K562 (cell line): ENCODE measurements around the gene SRCIN1. TPM values are rescaled to one million over a fixed set of nuclear protein-coding genes. Genes with fewer than 3 reads are reported as not detected.

Experiments
- CAMTA2 ChIP-seq: fragments of 250-450 bp; sonication (Bioruptor Pico); conservative IDR thresholded peaks from 2 replicates; pipeline ENCODE4 v1.5.1; 2022
- CBX8 ChIP-seq: fragments of 200-600 bp; sonication (generic); IDR thresholded peaks from 2 replicates; pipeline ENCODE4 v1.6.1; 2012; ENCODE audit warnings: borderline replicate concordance, mixed run types, low read depth, mild to moderate bottlenecking, moderate library complexity, mixed read lengths, low read length, control low read depth, inconsistent platforms; ENCODE audit not compliant: poor library complexity, severe bottlenecking; ENCODE audit errors: extremely low read depth
- CREB3L1 ChIP-seq: fragments of 450-650 bp; IDR thresholded peaks from 2 replicates; pipeline ENCODE4 v1.6.1; 2014; ENCODE audit warnings: low read depth, mild to moderate bottlenecking, moderate library complexity, borderline replicate concordance
- FOXJ2 ChIP-seq: fragments of 200-800 bp; sonication (Bioruptor generic); IDR thresholded peaks from 2 replicates; pipeline ENCODE4 v1.6.1; 2016; ENCODE audit warnings: missing genetic modification characterization, missing compliant biosample characterization
- MNT ChIP-seq, 2 experiments: fragments of 450-650 bp; conservative IDR thresholded peaks; 2 replicates each; pipeline ENCODE4 v1.6.1; 2017; ENCODE audit warnings: mild to moderate bottlenecking in 2 of 2, moderate library complexity in 2 of 2
- NCOA1 ChIP-seq: fragments of 450-650 bp; IDR thresholded peaks from 2 replicates; pipeline ENCODE4 v1.6.1; 2016; ENCODE audit warnings: low read depth
- NCOR1 ChIP-seq: fragments of 450-650 bp; IDR thresholded peaks from 2 replicates; pipeline ENCODE4 v1.6.1; 2016; ENCODE audit warnings: mild to moderate bottlenecking, moderate library complexity
- NR0B1 ChIP-seq: fragments of 450-650 bp; IDR thresholded peaks from one replicate; pipeline ENCODE4 v1.6.1; 2018; ENCODE audit warnings: mild to moderate bottlenecking, moderate library complexity; ENCODE audit not compliant: partially characterized antibody
- NR2C1 ChIP-seq, 2 experiments: fragments of 450-650 bp; IDR thresholded peaks; 2 replicates each; pipeline ENCODE4 v1.6.1; 2017; ENCODE audit warnings: mild to moderate bottlenecking in 2 of 2, antibody characterized with exemption in 1 of 2, inconsistent platforms in 1 of 2, missing compliant biosample characterization in 1 of 2, missing genetic modification characterization in 1 of 2
- NUFIP1 ChIP-seq: fragments of 450-650 bp; IDR thresholded peaks from 2 replicates; pipeline ENCODE4 v1.6.1; 2018; ENCODE audit not compliant: partially characterized antibody
- PBX2 ChIP-seq, 2 experiments: IDR thresholded peaks in 1 of 2; conservative IDR thresholded peaks in 1 of 2; 2 replicates each; pipeline ENCODE4 v1.6.1; 2016; ENCODE audit warnings: low read depth in 2 of 2, mild to moderate bottlenecking in 1 of 2, missing compliant biosample characterization in 1 of 2, missing genetic modification characterization in 1 of 2, moderate library complexity in 1 of 2
- PKNOX1 ChIP-seq: fragments of 450-650 bp; IDR thresholded peaks from 2 replicates; pipeline ENCODE4 v1.6.1; 2016
- RNF2 ChIP-seq: sonication (generic); IDR thresholded peaks from 2 replicates; pipeline ENCODE4 v1.6.1; 2016
- TCF3 ChIP-seq: sonication (generic); formaldehyde crosslinking; IDR thresholded peaks from 2 replicates; pipeline ENCODE4 v1.4.0; 2020; ENCODE audit warnings: mild to moderate bottlenecking, missing genetic modification reagents
- TFAP4 ChIP-seq: sonication (generic); formaldehyde crosslinking; IDR thresholded peaks from 2 replicates; pipeline ENCODE4 v1.8.0; 2022; ENCODE audit warnings: missing genetic modification reagents, mild to moderate bottlenecking, moderate library complexity, borderline replicate concordance
- THRAP3 ChIP-seq: fragments of 450-650 bp; IDR thresholded peaks from 2 replicates; pipeline ENCODE4 v1.6.1; 2016; ENCODE audit warnings: mild to moderate bottlenecking, inconsistent platforms, borderline replicate concordance
- ZFPM2 ChIP-seq: fragments of 250-450 bp; sonication (Bioruptor Pico); IDR thresholded peaks from 2 replicates; pipeline ENCODE4 v1.5.1; 2022; ENCODE audit warnings: mild to moderate bottlenecking
- polyA plus RNA-seq, 8 experiments: library from polyadenylated mRNA; depleted of rRNA in 4 of 8; stranded (reverse) in 5 of 8; unstranded in 3 of 8; fragments of >200 nt; fragmentation: Nextera tagmentation in 2 of 8; fragmentation: Illumina TruSeq in 1 of 8; extraction: Ambion mirVana in 2 of 8; extraction: Trizol in 1 of 8; gene quantifications; 2 replicates each; pipeline versions ENCODE4 v1.2.1 to v1.2.3, GENCODE V29; 2011 to 2014; ENCODE audit warnings: inconsistent platforms in 1 of 8, missing spikeins in 1 of 8
- total RNA-seq, 7 experiments: library from RNA; depleted of rRNA in 6 of 7; stranded (reverse); fragments of >200 nt in 6 of 7; fragmentation: Illumina TruSeq in 2 of 7; extraction: Trizol in 2 of 7; gene quantifications; 2 replicates each; pipeline versions ENCODE4 v1.2.1 to v1.2.3, GENCODE V29; 2011 to 2021; ENCODE audit warnings: low replicate concordance in 1 of 7

The SRCIN1 gene
- total and polyA plus RNA-seq, 9 of the 15 experiments (the other 6 are each of a cell fraction or from before 2014, with no cell fraction given), result 0.09 to 0.33 (median 0.13) TPM; not detected in 6

GRCh38 chr17:38598536-38598935, 7.2 kb downstream of the SRCIN1 start (continued):
- peak; percentile 51; the same call in 1 of the 2 replicates for TF ChIP-seq NR2C1 (IDR thresholded peaks at IDR 0.05)
- TF ChIP-seq NR2C1 (tag; IDR thresholded peaks at IDR 0.05), result no peak
- no peak for TF ChIP-seq NCOR1
- peak; percentile 74 for TF ChIP-seq PKNOX1
- TF ChIP-seq CBX8, result no peak
- no peak for TF ChIP-seq RNF2
- TF ChIP-seq TFAP4 (CRISPR knock-in tag), result peak; percentile 78; the same call in 1 of the 2 replicates
- TF ChIP-seq CREB3L1, result no peak
- no peak for TF ChIP-seq FOXJ2
- TF ChIP-seq NR0B1, result no peak
- no peak for TF ChIP-seq NCOA1
- no peak for TF ChIP-seq THRAP3
- TF ChIP-seq MNT (conservative IDR thresholded peaks at IDR 0.05), result no peak; a peak in 1 of 4 replicates
- no peak for TF ChIP-seq PBX2 (CRISPR knock-in tag; IDR thresholded peaks at IDR 0.05; ENCODE audit: low read depth)
- no peak for TF ChIP-seq PBX2 (tag; conservative IDR thresholded peaks at IDR 0.05; ENCODE audit: low read depth)
- TF ChIP-seq ZFPM2 (CRISPR knock-in tag), result no peak
- 0 out of 2 replicates have a peak, but pooled peaks have one; percentile 16 for TF ChIP-seq TCF3 (CRISPR knock-in tag)
- TF ChIP-seq NUFIP1, result peak; percentile 99
- no peak for TF ChIP-seq CAMTA2 (CRISPR knock-in tag)
